ENCODE results near the gene CSNK1D.

DNA sequence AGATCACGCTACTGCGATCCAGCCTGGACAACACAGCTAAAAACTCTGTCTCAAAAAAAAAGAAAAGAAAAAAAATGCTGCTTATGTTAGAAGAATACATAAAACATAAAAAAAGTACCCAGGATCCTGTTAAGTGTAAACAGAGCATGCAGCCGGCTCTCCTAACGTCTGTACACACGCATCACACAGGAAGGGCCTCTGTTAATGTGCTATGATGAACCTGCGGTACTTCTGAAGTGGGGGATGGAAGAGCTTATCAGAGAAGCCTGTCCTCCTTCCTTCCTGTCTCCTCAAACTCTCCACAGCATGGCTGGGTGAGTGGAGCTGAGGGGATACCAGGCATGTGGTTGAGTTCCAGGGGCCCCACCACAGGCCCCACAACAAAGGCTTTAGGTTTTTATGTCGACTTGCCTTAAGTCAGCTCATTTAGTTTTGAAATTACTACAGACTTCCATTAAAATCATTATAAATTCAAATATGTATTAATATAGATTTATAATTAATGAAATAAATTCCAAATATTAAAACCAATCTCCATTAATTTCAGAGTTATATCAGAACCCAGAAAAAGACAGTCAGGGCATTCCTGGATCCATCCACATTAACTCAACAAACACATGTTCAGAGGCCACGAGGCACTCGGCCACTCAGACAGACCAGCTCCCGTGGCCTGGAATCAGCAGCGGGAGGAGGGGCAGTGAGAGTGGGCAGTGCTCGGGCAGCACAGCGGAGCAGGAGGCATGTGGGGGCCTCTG lies 72.6 kb downstream of the CSNK1D start:
- TF ChIP-seq, protein P1, sequence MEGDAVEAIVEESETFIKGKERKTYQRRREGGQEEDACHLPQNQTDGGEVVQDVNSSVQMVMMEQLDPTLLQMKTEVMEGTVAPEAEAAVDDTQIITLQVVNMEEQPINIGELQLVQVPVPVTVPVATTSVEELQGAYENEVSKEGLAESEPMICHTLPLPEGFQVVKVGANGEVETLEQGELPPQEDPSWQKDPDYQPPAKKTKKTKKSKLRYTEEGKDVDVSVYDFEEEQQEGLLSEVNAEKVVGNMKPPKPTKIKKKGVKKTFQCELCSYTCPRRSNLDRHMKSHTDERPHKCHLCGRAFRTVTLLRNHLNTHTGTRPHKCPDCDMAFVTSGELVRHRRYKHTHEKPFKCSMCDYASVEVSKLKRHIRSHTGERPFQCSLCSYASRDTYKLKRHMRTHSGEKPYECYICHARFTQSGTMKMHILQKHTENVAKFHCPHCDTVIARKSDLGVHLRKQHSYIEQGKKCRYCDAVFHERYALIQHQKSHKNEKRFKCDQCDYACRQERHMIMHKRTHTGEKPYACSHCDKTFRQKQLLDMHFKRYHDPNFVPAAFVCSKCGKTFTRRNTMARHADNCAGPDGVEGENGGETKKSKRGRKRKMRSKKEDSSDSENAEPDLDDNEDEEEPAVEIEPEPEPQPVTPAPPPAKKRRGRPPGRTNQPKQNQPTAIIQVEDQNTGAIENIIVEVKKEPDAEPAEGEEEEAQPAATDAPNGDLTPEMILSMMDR (IDR thresholded peaks at IDR 0.05): no peak
- no peak for TF ChIP-seq POLR2A (IDR thresholded peaks at IDR 0.05)

All from adrenal gland (tissue), 5 donors.